ENCODE results near the gene PIK3R6. TPM values are rescaled to one million over a fixed set of nuclear protein-coding genes. Genes with fewer than 3 reads are reported as not detected.

The PIK3R6 gene
- total and polyA plus RNA-seq, 2 of the 13 experiments (the other 11 are each of a cell fraction or from before 2014, with no cell fraction given) = not detected

DNA sequence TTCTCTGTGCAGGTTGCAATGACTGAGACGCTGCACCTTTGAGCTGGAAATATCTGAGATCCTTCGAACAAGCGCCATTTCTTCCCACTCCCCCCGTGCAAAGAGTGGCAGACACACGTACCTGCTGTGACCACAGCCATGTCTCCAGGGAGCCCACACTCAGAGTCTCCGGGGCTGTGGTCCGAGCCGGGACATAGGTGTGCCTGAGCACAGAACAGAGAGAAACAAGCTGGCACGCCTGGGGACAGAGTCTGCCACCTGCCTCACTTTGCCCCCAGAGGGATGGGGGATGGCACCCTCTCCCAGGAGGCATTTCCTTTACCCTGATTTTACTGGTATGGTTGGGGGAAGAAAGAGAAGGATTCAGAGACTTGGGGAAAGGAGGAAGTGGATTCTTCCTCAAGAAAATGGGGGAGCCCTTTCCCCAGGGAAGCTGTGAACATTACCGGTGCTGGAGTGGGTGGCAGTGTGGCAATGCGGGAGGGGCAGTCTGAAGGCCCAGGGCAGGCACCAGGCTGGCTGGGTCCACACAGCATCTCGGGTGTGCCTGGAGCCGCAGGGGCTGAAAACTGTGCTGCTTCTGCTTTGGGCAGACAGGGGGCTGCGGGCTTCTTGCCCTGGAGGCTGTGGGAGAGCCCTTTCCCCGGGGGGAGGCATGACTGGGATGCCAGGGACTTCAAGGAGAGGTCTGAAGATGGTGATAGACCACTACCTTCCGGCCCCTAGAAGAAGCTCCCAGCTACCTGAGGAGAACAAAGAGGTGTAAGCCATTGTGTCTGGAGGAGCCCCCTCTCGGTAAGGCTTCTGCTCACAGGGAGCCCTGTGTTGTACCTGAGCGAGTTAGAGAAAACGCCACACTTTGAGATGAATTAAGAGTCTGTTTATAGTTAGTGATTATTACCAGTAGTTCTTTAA lies 6.6 kb upstream of the PIK3R6 start:
- peak; percentile 42; the same call in 1 of the 2 replicates for TF ChIP-seq ZNF768 (CRISPR knock-in tag; IDR thresholded peaks at IDR 0.05)
- TF ChIP-seq ZNF256 (CRISPR knock-in tag; conservative IDR thresholded peaks at IDR 0.05) = no peak
- TF ChIP-seq, protein P1, sequence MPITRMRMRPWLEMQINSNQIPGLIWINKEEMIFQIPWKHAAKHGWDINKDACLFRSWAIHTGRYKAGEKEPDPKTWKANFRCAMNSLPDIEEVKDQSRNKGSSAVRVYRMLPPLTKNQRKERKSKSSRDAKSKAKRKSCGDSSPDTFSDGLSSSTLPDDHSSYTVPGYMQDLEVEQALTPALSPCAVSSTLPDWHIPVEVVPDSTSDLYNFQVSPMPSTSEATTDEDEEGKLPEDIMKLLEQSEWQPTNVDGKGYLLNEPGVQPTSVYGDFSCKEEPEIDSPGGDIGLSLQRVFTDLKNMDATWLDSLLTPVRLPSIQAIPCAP (CRISPR knock-in tag; IDR thresholded peaks at IDR 0.05; ENCODE audit: low read depth) = no peak
- in situ Hi-C loops (cut with HindIII; ENCODE audit: extremely low pct_ligation_motif_present, low pct_unique_long_range_greater_than_20kb) = no loop called here

DNA sequence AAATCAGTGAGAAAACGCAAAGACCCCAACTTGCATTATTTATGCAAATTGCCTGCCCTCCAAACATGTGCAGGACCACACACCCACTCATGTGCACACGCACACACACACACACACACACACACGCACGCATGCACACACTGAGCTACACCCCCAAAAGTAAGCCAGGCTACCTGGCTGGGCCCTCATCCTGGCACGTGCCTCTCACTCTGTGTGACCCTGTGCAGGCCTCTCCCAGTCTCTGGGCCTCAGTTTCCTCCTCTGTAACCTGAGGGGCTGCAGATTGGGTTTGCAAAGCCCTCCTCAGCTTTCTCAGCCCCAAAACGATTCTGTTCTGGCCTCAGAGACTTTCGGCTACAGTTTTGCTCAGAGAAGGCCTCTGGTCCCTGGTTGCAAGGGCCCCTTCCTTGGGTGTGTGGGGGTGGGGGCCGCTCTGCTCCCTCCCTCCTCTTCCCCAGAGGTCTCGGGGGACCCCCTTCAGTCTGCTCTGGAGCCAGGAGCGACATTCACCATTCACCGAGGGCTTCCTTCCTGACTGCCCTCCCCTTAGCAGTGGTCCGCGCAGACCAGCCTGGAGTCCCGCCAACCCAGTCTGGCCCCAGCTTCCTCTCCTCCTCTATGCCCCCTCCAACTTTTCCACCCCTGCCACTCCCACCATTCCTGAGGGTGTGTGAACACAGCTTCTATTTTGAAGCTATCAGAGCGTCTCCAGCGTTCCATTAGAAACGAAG lies 5.4 kb upstream of the PIK3R6 start:
- H3K27me3 ChIP-seq (ENCODE audit: control insufficient read depth in 1 of 2, insufficient read depth in 2 of 2, low read length in 2 of 2) = peaks cover 9 to 66% of the 10 kb centered on the region in 2 experiments
- in situ Hi-C loops (cut with HindIII; ENCODE audit: extremely low pct_ligation_motif_present, low pct_unique_long_range_greater_than_20kb) (no loop called here), intact Hi-C loops (cut with micrococcal nuclease; ENCODE audit: unreplicated experiment) (no loop called here)
- H3K9ac ChIP-seq (ENCODE audit: insufficient read depth, low read depth, low read length) = no peak overlapping the region
- H3K4me2 ChIP-seq (ENCODE audit: low read depth, low read length) = peak overlapping the region; percentile 65; the same call in 1 of the 2 replicates
- no peaks in the 10 kb centered on the region for H4K20me1 ChIP-seq (ENCODE audit: insufficient read depth, low read length)
- no peaks in the 10 kb centered on the region for H3K9me3 ChIP-seq (ENCODE audit: low read length)
- ChIA-PET POLR2A (no interaction called here), CTCF (ENCODE audit: low intra/inter-chr PET ratio, low total read pairs) (no interaction called here)
- peaks cover 27% of the 10 kb centered on the region for H3K4me1 ChIP-seq (ENCODE audit: insufficient read depth, low read length)
- H2AFZ ChIP-seq (ENCODE audit: low read length) = no peak overlapping the region
- DNase-seq (ENCODE audit: low spot score) = no peak
- WGBS (ENCODE audit: low lambda C conversion rate) = 71% methylated on average over 14 of the region's 17 CpGs
- no peak overlapping the region for H3K4me3 ChIP-seq (replicated peaks in 1 of 3; ENCODE audit: insufficient read depth in 1 of 3, low read depth in 2 of 3, low read length in 3 of 3)
- no peaks in the 10 kb centered on the region for H3K79me2 ChIP-seq (ENCODE audit: insufficient read depth, low read length)
- H3K27ac ChIP-seq (ENCODE audit: extremely low read length, insufficient read depth, low read length) = no peak overlapping the region
- ATAC-seq = no peak
- no peak for FAIRE-seq
- no peaks in the 10 kb centered on the region for H3K36me3 ChIP-seq (replicated peaks in 1 of 2; ENCODE audit: control insufficient read depth in 1 of 2, insufficient read depth in 2 of 2, low read length in 2 of 2)
- BruUV-seq (replicated peaks) = no TSS peak
- TF ChIP-seq ELK4 (CRISPR knock-in tag; IDR thresholded peaks at IDR 0.05; ENCODE audit: borderline replicate concordance) = no peak
- TF ChIP-seq SAFB2 (CRISPR knock-in tag; IDR thresholded peaks at IDR 0.05; ENCODE audit: borderline replicate concordance, low read depth) = no peak
- no peak for TF ChIP-seq ZNF281 (CRISPR knock-in tag; IDR thresholded peaks at IDR 0.05; ENCODE audit: borderline replicate concordance)
- no peak for TF ChIP-seq ZNF7 (CRISPR knock-in tag; IDR thresholded peaks at IDR 0.05)
- TF ChIP-seq ESRRA (CRISPR knock-in tag; IDR thresholded peaks at IDR 0.05; ENCODE audit: low read depth) = no peak
- TF ChIP-seq GZF1 (CRISPR knock-in tag; IDR thresholded peaks at IDR 0.05) = no peak
- TF ChIP-seq ZSCAN9 (CRISPR knock-in tag; IDR thresholded peaks at IDR 0.05; ENCODE audit: borderline replicate concordance) = no peak

More for the DNA sequence above, 6.6 kb upstream of the PIK3R6 start:
- Histone ChIP-seq H3K4me3 (replicated peaks in 1 of 3; ENCODE audit: insufficient read depth in 1 of 3, low read depth in 2 of 3, low read length in 3 of 3) (no peak overlapping the region), H3K36me3 (replicated peaks in 1 of 2; ENCODE audit: control insufficient read depth in 1 of 2, insufficient read depth in 2 of 2, low read length in 2 of 2) (no peaks in the 10 kb centered on the region), H3K4me1 (ENCODE audit: insufficient read depth, low read length) (peaks cover 27% of the 10 kb centered on the region), H2AFZ (ENCODE audit: low read length) (no peak overlapping the region), H3K27ac (ENCODE audit: extremely low read length, insufficient read depth, low read length) (no peak overlapping the region), H3K9me3 (ENCODE audit: low read length) (no peaks in the 10 kb centered on the region), H4K20me1 (ENCODE audit: insufficient read depth, low read length) (no peaks in the 10 kb centered on the region), H3K9ac (ENCODE audit: insufficient read depth, low read depth, low read length) (no peak overlapping the region), H3K4me2 (ENCODE audit: low read depth, low read length) (no peak overlapping the region), H3K27me3 (ENCODE audit: control insufficient read depth in 1 of 2, insufficient read depth in 2 of 2, low read length in 2 of 2) (peaks cover 9 to 65% of the 10 kb centered on the region in 2 experiments), H3K79me2 (ENCODE audit: insufficient read depth, low read length) (no peaks in the 10 kb centered on the region)
- intact Hi-C loops (cut with micrococcal nuclease; ENCODE audit: unreplicated experiment) = no loop called here
- FAIRE-seq (no peak), ATAC-seq (peak; percentile 21; the same call in 1 of the 3 replicates), DNase-seq (ENCODE audit: low spot score) (no peak)
- POLR2A ChIA-PET = no interaction called here
- CTCF ChIA-PET (ENCODE audit: low intra/inter-chr PET ratio, low total read pairs) = no interaction called here
- WGBS (ENCODE audit: low lambda C conversion rate) = 34% methylated on average over 6 of the region's 19 CpGs
- no TSS peak for BruUV-seq (replicated peaks)

Measured in HepG2 (cell line).